Hepatocyte (in vitro differentiated cells): Measurements from ENCODE around the gene TMEM108. TPM values are rescaled to one million over a fixed set of nuclear protein-coding genes. Genes with fewer than 3 reads are reported as not detected.

Experiments used
- DNase-seq: peaks from one replicate; pipeline ENCODE4 v3.0.0-alpha.2; 2016; ENCODE audit warnings: low spot score
- H2AFZ ChIP-seq: fragments of 200-600 bp; sonication (generic); 2 replicates; pipeline ENCODE4 v1.6.0; 2016; ENCODE audit warnings: antibody characterized with exemption, mild to moderate bottlenecking
- H3K27ac ChIP-seq: fragments of 200-600 bp; sonication (generic); 2 replicates; pipeline ENCODE4 v1.5.1; 2016; ENCODE audit warnings: mild to moderate bottlenecking
- H3K27me3 ChIP-seq: fragments of 200-600 bp; sonication (generic); 2 replicates; pipeline ENCODE4 v1.6.1; 2016
- H3K36me3 ChIP-seq: fragments of 200-600 bp; sonication (generic); replicated peaks from 2 replicates; pipeline ENCODE4 v1.5.1; 2016; ENCODE audit warnings: low read depth; ENCODE audit not compliant: insufficient read depth
- H3K4me1 ChIP-seq: fragments of 200-600 bp; sonication (generic); 2 replicates; pipeline ENCODE4 v1.5.1; 2016; ENCODE audit warnings: mild to moderate bottlenecking, moderate library complexity; ENCODE audit not compliant: insufficient read depth
- H3K4me2 ChIP-seq: fragments of 200-600 bp; sonication (generic); 2 replicates; pipeline ENCODE4 v1.6.0; 2016
- H3K4me3 ChIP-seq: fragments of 200-600 bp; sonication (generic); 2 replicates; pipeline ENCODE4 v1.5.1; 2016; ENCODE audit warnings: mild to moderate bottlenecking
- H3K79me2 ChIP-seq: fragments of 200-600 bp; sonication (generic); 2 replicates; pipeline ENCODE4 v1.6.0; 2017; ENCODE audit warnings: mild to moderate bottlenecking
- H3K9me2 ChIP-seq: fragments of 200-600 bp; sonication (generic); replicated peaks from 2 replicates; pipeline ENCODE4 v1.6.0; 2017; ENCODE audit warnings: mild to moderate bottlenecking; ENCODE audit not compliant: insufficient read depth
- H3K9me3 ChIP-seq: fragments of 200-600 bp; sonication (generic); 2 replicates; pipeline ENCODE4 v1.5.1; 2016; ENCODE audit warnings: low read depth, mild to moderate bottlenecking
- H4K20me1 ChIP-seq: fragments of 200-600 bp; sonication (generic); 2 replicates; pipeline ENCODE4 v1.6.0; 2016; ENCODE audit warnings: mild to moderate bottlenecking; ENCODE audit not compliant: insufficient read depth, poor library complexity, severe bottlenecking
- EZH2 ChIP-seq: fragments of 200-600 bp; sonication (generic); IDR thresholded peaks from 2 replicates; pipeline ENCODE4 v1.6.1; 2016; ENCODE audit warnings: antibody characterized with exemption, mild to moderate bottlenecking, borderline replicate concordance
- EZH2phosphoT487 ChIP-seq: fragments of 200-600 bp; sonication (generic); IDR thresholded peaks from one replicate; pipeline ENCODE4 v1.6.1; 2018; ENCODE audit warnings: antibody characterized with exemption, mild to moderate bottlenecking, low read depth, moderate library complexity; ENCODE audit not compliant: unreplicated experiment, severe bottlenecking
- WGBS: methylation state at CpG from one replicate; pipeline ENCODE4 v1.1.6; 2016; ENCODE audit warnings: low lambda C conversion rate; ENCODE audit errors: missing lambda C conversion rate; 5-methylcytosine and 5-hydroxymethylcytosine counted together
- polyA plus RNA-seq: library from polyadenylated mRNA; unstranded; fragments of >200 nt; fragmentation: Nextera tagmentation; extraction: Ambion mirVana; gene quantifications from 2 replicates; pipeline ENCODE4 v1.2.1, GENCODE V29; 2016
- total RNA-seq: library from RNA; depleted of rRNA; stranded (reverse); fragments of >200 nt; gene quantifications from 2 replicates; pipeline ENCODE4 v1.2.3, GENCODE V29; 2014
- TF ChIP-seq, protein P1 (sequence below): fragments of 200-600 bp; sonication (generic); IDR thresholded peaks from 2 replicates; pipeline ENCODE4 v1.5.1; 2016; ENCODE audit warnings: antibody characterized with exemption, mild to moderate bottlenecking; ENCODE audit not compliant: poor library complexity

Gene TMEM108
- total and polyA plus RNA-seq, 2 experiments from 2014 or later = 0.53 to 6.5 TPM

DNA sequence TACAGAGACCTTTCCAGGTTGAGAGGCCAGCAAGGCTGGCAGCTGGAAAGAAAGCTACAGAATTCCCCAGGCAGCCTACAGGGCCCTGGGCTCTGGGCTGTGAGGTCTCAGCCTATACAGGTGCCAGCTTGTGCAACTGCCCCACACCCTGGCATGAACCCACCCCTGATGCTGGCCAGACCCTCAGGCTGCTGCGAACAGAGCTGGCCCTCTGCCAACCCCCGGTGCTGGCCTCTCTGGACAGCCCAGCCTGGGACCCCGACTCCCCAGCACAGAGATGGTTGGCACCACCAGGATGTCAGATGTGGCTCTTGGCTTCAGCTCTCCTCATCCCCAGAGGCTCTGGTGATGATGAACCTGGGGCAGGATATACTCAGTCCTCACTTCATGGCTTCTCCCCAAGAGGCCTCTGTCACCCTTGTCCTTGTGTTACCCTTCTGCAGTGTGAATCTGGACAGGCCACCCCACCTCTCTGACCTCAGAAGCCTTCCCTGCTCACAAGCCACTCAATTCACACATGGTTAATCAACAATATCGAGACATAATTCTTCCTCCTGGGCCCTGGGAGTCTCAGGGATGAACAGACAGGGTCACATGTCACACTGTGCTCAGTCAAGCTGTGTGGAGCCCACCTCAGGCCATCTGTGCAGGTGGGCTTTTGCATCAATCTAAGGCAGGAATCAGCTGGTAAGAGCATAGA lies 350.7 kb downstream of the TMEM108 start:
- TF ChIP-seq, protein P1, sequence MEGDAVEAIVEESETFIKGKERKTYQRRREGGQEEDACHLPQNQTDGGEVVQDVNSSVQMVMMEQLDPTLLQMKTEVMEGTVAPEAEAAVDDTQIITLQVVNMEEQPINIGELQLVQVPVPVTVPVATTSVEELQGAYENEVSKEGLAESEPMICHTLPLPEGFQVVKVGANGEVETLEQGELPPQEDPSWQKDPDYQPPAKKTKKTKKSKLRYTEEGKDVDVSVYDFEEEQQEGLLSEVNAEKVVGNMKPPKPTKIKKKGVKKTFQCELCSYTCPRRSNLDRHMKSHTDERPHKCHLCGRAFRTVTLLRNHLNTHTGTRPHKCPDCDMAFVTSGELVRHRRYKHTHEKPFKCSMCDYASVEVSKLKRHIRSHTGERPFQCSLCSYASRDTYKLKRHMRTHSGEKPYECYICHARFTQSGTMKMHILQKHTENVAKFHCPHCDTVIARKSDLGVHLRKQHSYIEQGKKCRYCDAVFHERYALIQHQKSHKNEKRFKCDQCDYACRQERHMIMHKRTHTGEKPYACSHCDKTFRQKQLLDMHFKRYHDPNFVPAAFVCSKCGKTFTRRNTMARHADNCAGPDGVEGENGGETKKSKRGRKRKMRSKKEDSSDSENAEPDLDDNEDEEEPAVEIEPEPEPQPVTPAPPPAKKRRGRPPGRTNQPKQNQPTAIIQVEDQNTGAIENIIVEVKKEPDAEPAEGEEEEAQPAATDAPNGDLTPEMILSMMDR = no peak
- TF ChIP-seq EZH2 = no peak
- TF ChIP-seq EZH2phosphoT487 = no peak
- Histone ChIP-seq H3K27ac (no peak overlapping the region), H3K4me1 (no peaks in the 10 kb centered on the region), H3K4me3 (no peak overlapping the region), H3K9me3 (no peaks in the 10 kb centered on the region), H3K36me3 (no peaks in the 10 kb centered on the region), H2AFZ (no peak overlapping the region), H3K4me2 (no peak overlapping the region), H3K79me2 (no peaks in the 10 kb centered on the region), H4K20me1 (no peaks in the 10 kb centered on the region), H3K9me2 (no peaks in the 10 kb centered on the region), H3K27me3 (no peaks in the 10 kb centered on the region)
- DNase-seq = no peak
- 88% methylated on average over 4 of the region's 4 CpGs for WGBS

DNA sequence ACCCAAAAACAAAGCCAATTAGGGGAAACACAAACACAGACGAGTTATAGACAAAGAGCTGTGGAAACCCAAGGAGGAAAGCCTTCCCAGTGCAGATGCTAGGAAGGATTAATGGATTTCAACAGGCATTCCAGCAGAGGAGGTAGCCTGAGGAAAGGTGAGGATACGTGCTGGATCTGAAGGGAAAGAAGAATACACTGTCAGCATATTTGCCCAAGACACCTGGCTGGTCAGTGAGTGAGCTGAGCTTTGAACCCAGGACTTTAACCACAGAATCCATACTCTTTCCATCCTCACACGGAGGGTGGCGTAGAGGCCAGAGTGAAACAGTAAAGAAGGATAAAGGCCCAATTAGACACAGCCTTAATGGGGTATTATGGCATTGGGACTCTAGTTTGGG lies 352.5 kb downstream of the TMEM108 start:
- WGBS = 90% methylated on average over 4 of the region's 4 CpGs

DNA sequence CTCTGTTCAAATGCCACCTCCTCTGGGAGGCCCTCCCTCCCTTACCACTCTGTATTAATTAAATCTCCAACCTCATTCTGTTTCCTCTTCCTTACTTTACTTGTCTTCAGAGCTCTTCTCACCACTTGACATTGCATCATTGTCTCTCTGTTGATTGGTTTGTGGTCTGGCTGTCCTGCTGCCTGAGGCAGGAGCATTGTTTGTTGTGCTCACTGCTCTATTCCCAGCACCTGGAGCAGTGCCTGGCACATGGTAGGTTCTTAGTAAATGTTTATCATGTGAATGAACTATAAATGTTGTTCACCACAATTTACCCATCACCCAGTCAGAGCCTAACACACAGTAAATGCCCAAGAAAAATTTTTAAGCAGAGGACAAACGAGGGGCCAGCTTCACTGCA lies 355.0 kb downstream of the TMEM108 start:
- Histone ChIP-seq H3K9me3 (no peaks in the 10 kb centered on the region), H3K4me3 (no peak overlapping the region), H3K27ac (no peak overlapping the region), H4K20me1 (no peaks in the 10 kb centered on the region), H3K4me2 (no peak overlapping the region), H3K79me2 (no peaks in the 10 kb centered on the region), H3K4me1 (no peaks in the 10 kb centered on the region), H3K9me2 (no peaks in the 10 kb centered on the region), H3K27me3 (no peaks in the 10 kb centered on the region), H3K36me3 (no peaks in the 10 kb centered on the region), H2AFZ (no peak overlapping the region)
- 86% methylated on average over 1 of the region's 1 CpG for WGBS
- DNase-seq = no peak
- TF ChIP-seq EZH2phosphoT487 (no peak), EZH2 (no peak)
- TF ChIP-seq, protein P1 = no peak

More for the DNA sequence above, 352.5 kb downstream of the TMEM108 start:
- no peaks in the 10 kb centered on the region for H3K36me3 ChIP-seq
- H4K20me1 ChIP-seq = no peaks in the 10 kb centered on the region
- H3K4me3 ChIP-seq = no peak overlapping the region
- TF ChIP-seq EZH2 = no peak
- TF ChIP-seq, protein P1 = no peak
- no peak for TF ChIP-seq EZH2phosphoT487
- H3K27me3 ChIP-seq = no peaks in the 10 kb centered on the region
- no peaks in the 10 kb centered on the region for H3K79me2 ChIP-seq
- no peaks in the 10 kb centered on the region for H3K9me3 ChIP-seq
- H2AFZ ChIP-seq = no peak overlapping the region
- no peaks in the 10 kb centered on the region for H3K9me2 ChIP-seq
- no peaks in the 10 kb centered on the region for H3K4me1 ChIP-seq
- DNase-seq = no peak
- no peak overlapping the region for H3K27ac ChIP-seq
- H3K4me2 ChIP-seq = no peak overlapping the region
